HG02588 (cell line): Measurements from ENCODE around the gene NOTCH2.
"Not testable (repeated sequence)": the region's sequence is repeated elsewhere in the genome, so short reads cannot be mapped to it uniquely, and the experiment has no call there.

Experiments
- ATAC-seq: cut with Tn5 transposase; IDR thresholded peaks from one replicate; pipeline ENCODE4 v1.9.1; 2021; ENCODE audit warnings: mild to moderate bottlenecking, moderate library complexity; ENCODE audit not compliant: unreplicated experiment

NOTCH2 gene

DNA sequence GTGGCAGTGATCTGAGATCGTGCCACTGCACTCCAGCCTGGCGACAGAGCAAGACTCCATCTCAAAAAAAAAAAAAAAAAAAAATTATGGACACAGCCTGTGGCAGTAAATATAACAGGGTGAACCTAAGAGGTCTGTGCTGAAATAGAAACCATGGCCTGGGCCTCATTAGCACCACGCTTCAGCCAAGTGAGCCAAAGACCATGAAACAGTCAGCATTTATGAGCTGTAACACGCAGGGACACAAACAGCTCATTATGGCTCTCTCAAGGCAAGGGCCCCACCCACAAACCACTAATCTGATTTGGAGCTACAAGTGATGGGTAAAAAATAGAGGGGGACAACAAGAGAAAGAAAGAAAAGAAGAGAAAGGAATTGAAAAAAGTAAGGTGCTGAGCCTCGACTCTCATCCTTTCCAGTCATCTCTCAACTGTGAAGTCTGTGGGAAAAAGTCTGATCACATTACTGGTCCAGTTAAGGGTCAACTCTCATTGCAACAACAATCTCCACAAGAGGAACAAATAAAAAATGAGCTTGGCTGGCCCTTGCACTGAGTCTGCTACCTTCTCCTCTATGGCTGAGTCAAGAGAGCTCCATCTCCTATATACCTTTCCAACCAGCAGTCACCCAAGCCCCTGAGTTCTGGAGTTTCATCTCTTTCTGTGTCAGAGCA is 93.7 kb downstream of the NOTCH2 start:
- not testable (repeated sequence) for ATAC-seq

DNA sequence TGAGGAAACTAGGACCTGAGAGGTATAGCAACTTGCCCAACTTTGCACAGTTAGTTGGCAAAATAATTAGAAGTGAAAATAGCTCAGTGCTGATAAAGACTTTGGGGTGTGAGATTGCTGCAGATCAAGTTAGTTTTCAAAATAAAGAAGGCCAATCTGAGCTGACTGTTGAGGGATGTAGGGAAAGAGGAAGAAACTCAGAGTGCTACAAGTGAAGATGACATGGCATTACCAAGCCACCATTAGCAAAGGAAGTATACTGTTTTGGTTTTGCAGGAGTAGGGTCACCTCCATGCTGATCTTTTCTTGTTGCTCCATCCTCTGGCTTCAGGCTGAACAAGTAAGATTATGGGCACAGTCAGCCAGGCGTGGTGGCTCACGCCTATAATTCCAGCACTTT is 94.5 kb downstream of the NOTCH2 start:
- no peak for ATAC-seq

DNA sequence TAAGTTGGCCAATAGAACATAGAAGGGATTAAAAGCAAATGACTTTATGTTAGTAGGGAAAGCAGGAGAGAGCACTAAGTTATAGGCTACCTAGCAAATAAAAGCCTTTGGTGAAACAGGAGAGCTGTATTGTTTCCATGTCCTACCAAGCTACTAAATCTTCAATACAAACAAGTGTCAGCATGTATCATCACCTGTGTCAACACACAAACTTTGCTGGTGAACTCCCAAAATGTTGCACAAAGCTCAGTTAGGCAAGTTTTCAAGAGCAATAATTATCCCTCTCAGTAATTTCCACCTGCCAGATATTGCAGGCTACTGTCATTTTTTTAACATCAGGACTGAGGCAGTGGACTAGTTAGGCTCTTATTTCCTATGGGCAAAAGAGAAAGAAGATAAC is 95.4 kb downstream of the NOTCH2 start:
- no peak for ATAC-seq

DNA sequence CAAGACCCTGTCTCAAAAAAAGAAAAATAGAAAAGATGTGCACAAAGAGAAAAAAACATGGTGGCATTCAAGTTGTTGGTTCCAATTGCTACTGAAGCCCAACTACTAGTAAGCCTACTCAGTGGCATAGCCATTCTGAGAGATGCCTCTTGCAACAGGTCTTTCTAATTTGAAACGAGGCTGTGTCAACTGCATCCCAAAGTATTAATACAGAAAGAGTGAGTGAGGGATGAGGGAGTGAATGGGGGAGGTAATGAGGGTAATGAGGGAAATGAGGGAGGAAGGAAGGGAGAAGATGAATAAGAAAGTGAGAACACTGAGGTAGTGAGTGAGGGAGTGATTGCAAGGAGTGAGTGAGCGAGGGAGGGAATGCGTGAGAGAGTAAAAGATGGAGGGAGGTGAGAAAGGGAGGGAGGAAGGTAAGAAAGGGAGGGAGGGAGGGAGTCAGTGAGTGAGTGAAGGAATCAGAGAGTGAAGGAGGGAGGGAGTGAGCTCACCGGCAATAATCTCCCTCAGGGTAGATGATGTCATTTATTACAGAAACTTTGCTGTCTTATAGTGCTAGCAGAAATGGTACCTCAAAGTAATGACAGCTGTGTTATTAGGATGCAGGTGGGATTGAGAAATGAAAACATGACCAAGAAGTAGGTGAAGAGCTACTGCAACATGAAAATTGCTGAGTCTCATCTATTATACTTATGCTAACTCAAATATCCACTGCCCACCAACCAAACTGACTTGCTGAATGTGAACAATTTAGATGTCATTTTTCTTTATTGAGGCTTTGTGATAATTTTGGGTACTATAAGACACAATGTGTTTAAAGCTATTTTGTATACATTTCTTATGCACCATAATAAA is 97.5 kb downstream of the NOTCH2 start:
- no peak for ATAC-seq

DNA sequence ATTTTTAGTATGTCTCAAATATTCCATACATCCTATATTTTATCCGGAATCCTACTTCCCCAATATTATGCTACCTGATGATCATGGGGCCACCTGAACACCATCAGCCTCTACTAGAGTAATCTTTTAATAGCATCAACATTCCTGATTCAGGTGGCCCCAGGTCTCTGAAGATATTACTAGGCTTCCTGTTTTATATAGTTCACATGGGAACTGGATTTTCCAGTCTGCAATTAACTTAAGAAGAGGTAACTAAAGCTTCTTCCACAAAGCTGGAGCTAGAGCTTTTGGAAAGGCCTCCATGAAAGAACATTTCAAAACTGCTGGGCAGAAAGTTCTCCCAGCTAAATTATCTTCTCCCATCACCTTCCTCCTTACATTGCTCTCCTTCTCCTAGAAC is 100.9 kb downstream of the NOTCH2 start:
- ATAC-seq = no peak

DNA sequence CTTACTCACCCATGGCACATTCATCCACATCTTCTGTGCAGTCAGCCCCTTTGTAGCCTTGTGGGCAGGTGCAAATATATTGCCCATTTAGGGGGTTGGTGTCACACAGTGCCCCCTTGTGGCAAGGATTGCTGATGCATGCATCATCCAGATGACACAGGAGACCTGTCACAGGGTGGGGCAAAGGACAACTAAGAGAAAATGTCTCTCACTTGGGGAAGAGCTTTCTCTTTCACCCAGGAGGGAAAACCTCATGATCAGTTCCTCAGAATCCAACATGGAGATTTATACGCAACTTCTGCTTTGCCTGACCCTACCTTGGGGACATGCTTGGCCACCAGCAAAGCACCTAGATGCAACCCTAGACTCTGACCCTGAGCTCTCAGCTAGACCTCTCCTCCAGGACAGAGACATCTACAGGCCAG is 101.4 kb downstream of the NOTCH2 start:
- ATAC-seq = no peak

DNA sequence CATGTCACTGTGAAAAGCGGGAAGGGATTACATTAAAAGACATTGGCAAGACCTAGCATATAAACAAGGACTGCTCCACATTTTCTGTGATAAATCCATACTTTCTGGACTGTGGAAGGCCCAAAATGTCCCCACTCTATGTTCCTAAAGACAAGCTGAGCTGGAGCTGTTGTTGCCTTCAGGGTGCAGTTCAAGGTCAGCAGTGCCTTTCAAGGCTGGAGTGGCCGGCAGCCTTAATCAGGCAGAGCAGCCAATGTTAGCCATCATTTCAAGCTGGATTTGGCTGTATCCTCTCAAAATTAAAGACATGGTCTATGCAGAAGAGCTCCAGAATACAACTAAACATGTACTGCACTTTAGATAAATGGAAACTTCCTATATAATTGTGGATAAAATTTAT is 102.8 kb downstream of the NOTCH2 start:
- ATAC-seq = no peak

DNA sequence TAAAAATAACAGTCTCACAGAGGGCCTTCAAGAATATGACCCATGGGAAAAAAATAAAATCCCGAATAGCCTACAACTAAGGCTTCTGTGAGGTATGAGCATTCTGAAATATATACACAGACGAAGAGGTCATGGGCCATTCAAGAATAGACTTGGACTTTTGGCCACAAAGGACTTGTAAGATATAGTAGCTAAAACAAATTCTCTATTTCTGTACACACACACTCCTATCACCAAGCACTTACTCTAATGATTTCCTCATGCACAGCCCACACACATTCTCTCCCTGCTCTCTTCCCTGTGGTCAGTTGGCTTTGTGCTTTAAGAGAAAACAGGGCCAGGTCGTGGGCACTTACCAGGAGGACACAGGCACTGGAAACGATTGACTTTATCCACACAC is 103.4 kb downstream of the NOTCH2 start:
- no peak for ATAC-seq

DNA sequence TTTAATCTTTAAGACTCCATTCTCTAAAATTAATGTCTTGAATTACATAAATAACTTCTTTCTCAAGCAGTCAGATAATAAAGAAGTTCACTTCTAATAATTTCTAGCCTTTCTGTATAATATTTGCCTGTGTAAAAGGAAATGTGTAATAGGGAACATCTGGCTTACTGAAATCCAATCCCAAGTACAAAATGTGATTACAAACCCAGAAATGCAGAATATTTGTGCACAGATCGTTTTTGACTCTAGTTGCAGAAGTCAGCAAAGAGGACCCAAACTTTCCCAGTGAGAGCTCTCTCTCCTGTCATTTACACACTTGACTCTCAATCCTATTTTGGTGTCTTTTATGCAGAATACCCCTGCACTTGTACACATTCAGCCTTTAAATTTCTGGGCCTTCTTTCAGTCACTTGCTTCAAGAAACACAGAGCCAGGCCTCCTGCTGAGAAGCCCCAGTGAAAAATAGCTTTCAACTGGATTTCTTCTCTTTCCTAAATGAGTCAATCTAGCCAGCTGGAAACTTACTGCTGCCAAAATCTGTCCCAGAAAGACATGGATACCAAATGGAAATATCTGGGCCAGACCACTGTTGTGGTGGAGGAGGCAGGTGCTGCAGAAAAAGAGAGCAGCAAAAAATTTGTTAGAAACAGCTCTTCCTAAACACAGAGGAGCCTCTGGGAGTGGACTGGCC is 104.6 kb downstream of the NOTCH2 start:
- ATAC-seq = no peak

DNA sequence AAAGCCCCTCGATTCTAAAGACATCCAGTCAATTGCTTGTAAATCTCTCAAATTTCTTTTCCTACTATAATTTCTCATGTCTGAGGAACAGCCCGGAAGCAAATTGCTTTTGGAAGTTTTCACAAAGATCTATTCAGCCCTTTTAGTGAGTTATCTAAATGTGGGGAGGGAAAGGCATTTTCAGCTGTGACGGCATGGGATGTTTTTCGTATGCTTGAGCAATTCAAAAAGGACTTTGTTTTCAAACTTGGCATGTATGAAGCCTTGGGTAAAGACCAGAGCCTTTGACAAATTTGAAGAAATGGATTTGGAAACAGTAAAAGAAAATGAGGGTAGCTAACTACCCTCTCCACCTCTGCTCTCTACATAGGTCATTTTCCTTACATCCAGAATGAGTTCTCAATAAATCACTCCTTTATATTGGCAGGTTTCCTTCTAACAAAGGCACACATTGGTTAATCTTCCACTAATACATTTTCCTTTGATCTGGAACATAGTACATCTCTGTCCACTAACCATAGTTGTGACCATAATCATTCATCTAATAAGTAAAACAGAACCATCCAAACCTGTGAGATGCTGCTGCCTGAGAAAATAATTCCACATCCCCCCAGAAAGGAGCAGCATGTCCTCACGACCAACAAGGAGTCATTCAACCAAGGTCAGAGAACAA is 107.0 kb downstream of the NOTCH2 start:
- no peak for ATAC-seq

DNA sequence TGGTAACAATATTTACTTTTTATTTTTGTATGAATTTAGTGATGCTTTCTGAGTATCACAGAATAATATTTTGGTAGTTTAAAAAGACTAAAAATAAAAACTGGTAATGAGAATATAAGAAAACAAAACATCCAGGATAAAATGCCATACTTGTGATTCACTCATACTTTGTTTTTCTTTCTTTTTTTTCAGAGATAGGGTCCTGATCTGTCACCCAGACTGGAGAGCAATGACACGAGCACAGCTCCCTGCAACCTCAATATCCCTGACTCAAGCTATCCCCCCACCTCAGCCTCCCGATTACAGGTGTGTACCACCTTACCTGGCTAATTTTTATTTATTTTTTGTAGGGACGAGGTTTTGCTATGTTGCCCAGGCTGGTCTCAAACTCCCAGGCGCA is 109.0 kb downstream of the NOTCH2 start:
- no peak for ATAC-seq

DNA sequence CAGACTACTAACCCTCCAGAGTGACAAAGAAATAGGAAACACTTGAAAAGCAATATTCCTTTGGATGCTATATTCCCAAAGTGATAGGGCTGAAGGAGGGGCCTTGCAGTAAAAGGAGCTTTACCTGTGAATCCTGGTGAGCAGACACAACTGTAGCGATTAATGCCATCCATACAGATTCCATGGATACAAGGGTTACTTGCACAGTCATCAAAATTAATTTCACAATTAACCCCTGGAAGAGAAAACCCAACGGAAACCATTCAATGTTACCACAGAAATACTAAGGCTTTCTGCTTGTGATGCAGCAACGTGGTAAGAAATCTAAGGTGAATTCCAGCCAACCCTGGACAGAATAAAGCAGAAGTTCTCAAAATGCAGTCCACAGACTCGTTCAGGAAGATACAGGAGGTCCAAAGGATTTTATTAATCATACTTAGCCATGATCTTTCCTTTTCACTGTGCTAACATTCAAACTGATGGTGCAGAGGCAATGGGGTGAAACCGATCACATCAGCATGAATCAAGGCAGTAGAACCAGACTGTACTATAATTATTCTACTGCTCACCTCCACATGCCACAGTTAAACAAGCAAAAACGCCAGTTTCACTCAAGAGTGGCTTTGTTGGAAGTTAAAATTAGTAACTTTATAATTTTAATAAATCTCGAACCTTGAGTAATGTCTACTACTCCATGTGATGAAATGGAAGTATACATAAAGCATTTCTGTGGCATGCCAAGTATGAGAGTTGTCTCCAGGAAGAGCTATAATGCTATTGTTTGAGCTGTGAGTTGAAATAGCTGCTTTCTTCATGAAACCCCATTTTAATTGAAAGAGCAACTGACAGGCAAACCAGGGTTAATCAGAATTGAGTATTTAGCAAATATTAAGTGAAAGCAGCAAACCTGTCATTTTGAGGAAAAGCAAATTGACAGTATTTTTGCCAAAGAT is 109.9 kb downstream of the NOTCH2 start:
- no peak for ATAC-seq

DNA sequence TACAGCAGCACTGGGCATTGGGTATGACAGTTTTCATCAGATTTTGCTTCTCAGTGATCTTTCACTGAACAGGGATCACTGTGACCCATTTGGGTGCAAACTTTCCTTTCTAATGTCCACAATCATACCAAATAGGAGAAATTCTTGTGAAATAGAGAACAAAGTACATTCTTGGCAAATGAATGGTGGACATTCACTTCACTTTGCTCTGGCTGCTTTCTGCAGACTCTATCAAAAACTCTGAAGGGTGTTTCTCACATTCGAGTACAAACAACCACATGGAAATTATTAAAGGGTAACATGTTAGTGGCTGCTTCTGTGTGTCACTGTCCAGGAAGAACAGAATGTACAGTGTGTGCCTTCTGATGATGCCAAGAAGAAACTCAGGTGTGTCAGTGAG is 111.2 kb downstream of the NOTCH2 start:
- ATAC-seq = no peak

DNA sequence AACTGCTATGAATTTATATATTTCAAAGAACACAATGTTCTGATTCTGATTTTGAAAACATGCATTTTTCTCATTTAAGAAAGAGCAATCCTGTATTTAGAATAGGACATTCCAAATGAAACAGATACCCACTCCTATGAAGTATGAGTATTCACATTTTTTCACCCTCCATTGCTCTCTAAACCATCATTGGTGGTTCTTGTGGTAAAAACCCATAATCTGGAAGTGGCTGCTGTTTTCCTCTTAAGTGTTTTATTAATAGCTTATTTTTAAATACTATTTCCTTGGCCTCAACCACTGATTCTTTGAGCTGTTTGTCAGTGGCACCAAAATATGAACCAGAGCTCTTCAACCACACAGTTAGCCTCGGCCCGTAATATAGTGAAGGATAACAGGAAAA is 113.2 kb downstream of the NOTCH2 start:
- ATAC-seq = no peak

DNA sequence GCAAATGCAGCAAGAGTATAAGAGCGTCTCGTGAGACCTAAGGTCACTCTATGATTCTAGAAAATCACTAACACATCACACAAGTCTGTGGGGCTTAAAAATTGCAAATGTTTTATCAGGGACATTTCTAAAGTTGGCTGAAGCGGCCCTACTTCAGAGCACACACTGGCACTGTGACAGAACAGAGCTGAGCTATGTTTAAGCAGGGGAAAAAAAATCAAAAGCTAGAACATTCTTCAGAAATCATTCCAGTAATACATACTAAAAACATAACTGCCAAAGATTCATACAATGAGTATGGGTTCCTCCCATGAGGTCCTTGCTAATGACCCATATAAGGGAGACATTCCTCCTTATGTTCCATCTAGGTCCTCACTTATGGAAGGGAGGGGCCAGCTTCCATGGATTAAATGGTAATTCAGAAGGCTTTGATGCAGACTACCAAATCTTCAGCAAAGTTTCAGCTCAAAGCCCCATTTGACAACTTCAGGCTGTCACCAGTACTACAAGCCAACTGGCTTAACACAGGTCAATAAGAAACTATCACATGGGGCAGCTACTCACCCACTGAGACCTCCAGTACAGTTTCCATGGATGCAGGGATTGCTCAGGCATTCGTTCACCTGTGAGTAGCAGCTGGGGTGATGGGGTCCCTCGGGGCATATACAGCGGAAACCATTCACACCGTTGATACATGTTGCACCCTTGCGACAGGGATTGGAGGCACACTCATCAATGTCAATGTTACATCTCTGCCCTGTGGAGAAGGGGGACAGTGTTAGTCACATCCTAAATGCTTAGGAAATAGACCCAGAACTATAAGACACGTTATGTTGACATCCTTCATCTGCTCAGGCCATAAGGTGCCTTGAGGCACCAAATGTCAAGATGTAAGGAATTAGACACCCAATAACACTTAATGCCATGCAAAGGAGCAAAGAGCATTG is 114.7 kb downstream of the NOTCH2 start:
- no peak for ATAC-seq

DNA sequence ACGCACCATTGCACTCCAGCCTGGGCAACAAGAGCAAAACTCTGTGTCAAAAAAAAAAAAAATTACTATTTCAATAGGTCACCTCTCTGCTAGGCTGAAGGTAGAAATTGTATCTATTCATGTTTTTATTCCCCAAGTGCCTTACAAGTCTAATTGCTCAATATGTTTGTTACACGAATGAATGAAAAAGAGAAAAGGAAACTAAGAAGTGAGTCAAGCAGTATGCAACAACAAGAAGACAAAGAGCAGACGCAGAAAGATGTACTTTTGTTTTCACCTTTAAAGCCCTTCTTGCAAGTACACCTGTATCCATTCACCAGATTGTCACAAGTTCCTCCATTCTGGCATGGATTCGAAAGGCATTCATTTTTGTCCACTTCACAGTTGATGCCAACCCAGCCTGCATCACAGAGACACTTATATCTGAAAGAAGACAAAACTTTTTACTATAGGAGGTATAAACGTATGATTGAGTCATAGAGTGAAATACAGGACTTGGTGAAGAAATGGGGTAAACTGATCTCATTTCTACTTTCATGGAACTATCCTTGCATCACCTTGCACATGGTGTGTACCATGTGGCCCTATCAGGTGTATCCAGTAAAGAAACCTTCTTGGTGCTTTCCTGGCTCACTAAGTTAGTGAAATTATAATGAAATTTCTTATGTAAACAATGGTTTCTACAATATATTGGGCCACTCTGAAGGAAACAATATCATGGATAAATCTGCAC is 116.0 kb downstream of the NOTCH2 start:
- no peak for ATAC-seq

DNA sequence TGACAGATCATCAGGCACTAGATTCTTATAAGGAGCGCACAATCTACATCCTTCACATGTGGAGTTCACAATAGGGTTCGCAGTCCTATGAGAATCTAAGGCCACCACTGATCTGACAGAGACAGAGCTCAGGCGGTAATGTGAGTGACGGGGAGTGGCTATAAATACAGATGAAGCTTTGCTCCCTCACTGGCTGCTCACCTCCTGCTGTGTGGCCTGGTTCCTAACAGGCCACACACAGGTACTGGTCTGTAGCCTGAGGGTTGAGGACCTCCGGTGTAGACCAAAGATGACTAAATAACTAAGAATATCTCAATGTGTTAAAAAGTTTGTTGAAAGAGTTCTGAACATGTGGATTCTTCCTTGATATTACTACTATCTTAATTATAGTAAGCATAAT is 117.0 kb downstream of the NOTCH2 start:
- no peak for ATAC-seq
